ENCODE results near the gene CHD6. TPM values are rescaled to one million over a fixed set of nuclear protein-coding genes. Genes with fewer than 3 reads are reported as not detected.

Gene CHD6
- total RNA-seq, 1 experiment from 2014 or later, result 26.6 TPM

- Histone ChIP-seq H3K9me3 (ENCODE audit: control insufficient read depth in 1 of 2, insufficient read depth in 1 of 2, low read depth in 1 of 2, low read length in 2 of 2) (peaks cover 0 to 4% of the 10 kb centered on the region in 2 experiments; a peak in 1 of 4 replicates), H3K4me2 (ENCODE audit: low read length) (no peak overlapping the region), H4K20me1 (ENCODE audit: insufficient read depth) (no peaks in the 10 kb centered on the region), H3K27me3 (ENCODE audit: insufficient read depth, low read length) (no peaks in the 10 kb centered on the region), H2AFZ (ENCODE audit: low read depth, low read length, poor library complexity, severe bottlenecking) (no peak overlapping the region), H3K9me2 (ENCODE audit: insufficient read depth) (no peaks in the 10 kb centered on the region), H3K4me3 (replicated peaks in 1 of 2; ENCODE audit: low read depth in 1 of 2, low read length in 2 of 2) (no peak overlapping the region), H3K36me3 (ENCODE audit: control insufficient read depth in 1 of 2, insufficient read depth in 2 of 2, low read length in 2 of 2) (no peaks in the 10 kb centered on the region), H3K9ac (ENCODE audit: low read length) (no peak overlapping the region), H3K4me1 (ENCODE audit: control insufficient read depth in 1 of 2, insufficient read depth in 2 of 2, low read length in 2 of 2) (no peaks in the 10 kb centered on the region), H3K27ac (ENCODE audit: low read depth, low read length) (no peak overlapping the region), H3K79me2 (ENCODE audit: insufficient read depth, low read length) (no peaks in the 10 kb centered on the region)
- DNase-seq (ENCODE audit: low read depth, low spot score) (no peak), ATAC-seq (no peak)
- CTCF ChIA-PET, result no interaction called here
- RAD21 ChIA-PET (ENCODE audit: low non-redundant PET in 1 of 2, low total read pairs in 2 of 2, uncharacterized antibody in 2 of 2, unreplicated experiment in 2 of 2), result no interaction called here
- intact Hi-C loops (cut with micrococcal nuclease), result no loop called here
- TF ChIP-seq POLR2A (IDR thresholded peaks at IDR 0.05; ENCODE audit: borderline replicate concordance, extremely low read depth, insufficient read depth, insufficient read length) (no peak), ZNF274 (IDR thresholded peaks at IDR 0.05; ENCODE audit: low read depth, low read length) (no peak), FOSL1 (IDR thresholded peaks at IDR 0.05; ENCODE audit: low read depth) (no peak), EZH2 (IDR thresholded peaks at IDR 0.05) (no peak), JUND (IDR thresholded peaks at IDR 0.05) (no peak), TCF7L2 (IDR thresholded peaks at IDR 0.05; ENCODE audit: borderline replicate concordance, extremely low read depth, insufficient read depth, insufficient read length) (no peak), SP1 (IDR thresholded peaks at IDR 0.05; ENCODE audit: low read depth) (no peak), ZBTB33 (IDR thresholded peaks at IDR 0.05; ENCODE audit: extremely low read depth, insufficient replicate concordance, low read length) (no peak), EGR1 (IDR thresholded peaks at IDR 0.05; ENCODE audit: low read depth) (no peak), ATF3 (IDR thresholded peaks at IDR 0.05) (no peak), CTCF (IDR thresholded peaks at IDR 0.05 in 2 of 3, conservative IDR thresholded peaks at IDR 0.05 in 1 of 3; ENCODE audit: borderline replicate concordance in 1 of 3, insufficient read depth in 1 of 3, low read depth in 2 of 3, low read length in 2 of 3) (no peak), YY1 (IDR thresholded peaks at IDR 0.05; ENCODE audit: extremely low read depth, insufficient replicate concordance, low read depth, low read length) (no peak), SIN3A (IDR thresholded peaks at IDR 0.05; ENCODE audit: low read depth) (no peak), EZH2phosphoT487 (IDR thresholded peaks at IDR 0.05; ENCODE audit: borderline replicate concordance) (no peak), RAD21 (IDR thresholded peaks at IDR 0.05; ENCODE audit: low read depth) (no peak), POLR2AphosphoS5 (IDR thresholded peaks at IDR 0.05; ENCODE audit: low read depth, low read length) (no peak), CEBPB (IDR thresholded peaks at IDR 0.05; ENCODE audit: low read depth) (no peak), MAX (IDR thresholded peaks at IDR 0.05) (no peak), ELF1 (IDR thresholded peaks at IDR 0.05; ENCODE audit: borderline replicate concordance, low read depth) (no peak), ZFX (IDR thresholded peaks at IDR 0.05) (no peak)
- POLR2A ChIA-PET, result no interaction called here
- BruUV-seq (replicated peaks), result no TSS peak
These were observed 84.0 kb downstream of the CHD6 start for GRCh38 chr20:41534170-41534569.

All from HCT116 (cell line).